ENCODE measurements around the gene NEK3. TPM values are rescaled to one million over a fixed set of nuclear protein-coding genes. Genes with fewer than 3 reads are reported as not detected.
"Not testable (repeated sequence)": the region's sequence is repeated elsewhere in the genome, so short reads cannot be mapped to it uniquely, and the experiment has no call there.

Gene NEK3
- total RNA-seq, 1 experiment from 2014 or later = 13.3 TPM

GRCh38 chr13:52202506-52202905, 43.1 kb upstream of the NEK3 start:
- H2BK20ac ChIP-seq (ENCODE audit: low read depth, low read length, poor library complexity, severe bottlenecking); H3K14ac ChIP-seq (ENCODE audit: insufficient read depth, low read length); H3K27ac ChIP-seq (ENCODE audit: insufficient read length, low read depth, low read length); H3K18ac ChIP-seq (ENCODE audit: insufficient read length, low read depth, low read length); H4K5ac ChIP-seq (ENCODE audit: insufficient read length, low read depth, low read length); H4K8ac ChIP-seq (replicated peaks; ENCODE audit: insufficient read length, low read depth, low read length); H2AFZ ChIP-seq (ENCODE audit: low read length); H3K27me3 Mint-ChIP-seq (ENCODE audit: low read depth); H3K9ac ChIP-seq (ENCODE audit: extremely low read depth, insufficient read length, low read length); H3K9me3 Mint-ChIP-seq; H2BK5ac ChIP-seq (ENCODE audit: insufficient read length, low read length); DNase-seq; H3K4me1 ChIP-seq (ENCODE audit: insufficient read depth, low read length); H3K4me1 Mint-ChIP-seq; H2BK15ac ChIP-seq (ENCODE audit: low read depth, low read length); H3K4ac ChIP-seq (ENCODE audit: low read depth, low read length); H4K91ac ChIP-seq (ENCODE audit: insufficient read length, low read depth, low read length); H3K27me3 ChIP-seq (ENCODE audit: insufficient read depth, low read length); H3K36me3 Mint-ChIP-seq (ENCODE audit: insufficient read depth in 1 of 3, low read depth in 3 of 3); H2AK5ac ChIP-seq (ENCODE audit: insufficient read length, low read length); H3K9me3 ChIP-seq (ENCODE audit: control insufficient read depth, low read depth, low read length); H2BK12ac ChIP-seq (ENCODE audit: insufficient read length, low read depth, low read length); H3K4me3 Mint-ChIP-seq; H3K56ac ChIP-seq (ENCODE audit: insufficient read length, low read depth, low read length); H3K4me2 ChIP-seq (ENCODE audit: insufficient read depth, insufficient read length, low read length); H3K23ac ChIP-seq (ENCODE audit: insufficient read length, low read depth, low read length); H3T11ph ChIP-seq (ENCODE audit: low read length); H2BK120ac ChIP-seq (ENCODE audit: low read depth, low read length, poor library complexity, severe bottlenecking); H3K23me2 ChIP-seq (ENCODE audit: insufficient read length, low read depth, low read length, poor library complexity, severe bottlenecking); H3K79me2 ChIP-seq (ENCODE audit: insufficient read depth, low read length); H3K79me1 ChIP-seq (ENCODE audit: insufficient read depth, low read depth, low read length, poor library complexity, severe bottlenecking); H4K20me1 ChIP-seq (ENCODE audit: control insufficient read depth, insufficient read depth, insufficient read length): not testable (repeated sequence)
- 0 out of 3 replicates have a peak, but pooled peaks have one; percentile 25 for TF ChIP-seq CTCF (conservative IDR thresholded peaks at IDR 0.05)
- H3K27ac Mint-ChIP-seq = peak overlapping the region in 2 of 3 experiments; percentile 18 to 57; a peak in 3 of 7 replicates
- no CpG with 5 or more reads among the region's 7 CpGs for WGBS (ENCODE audit: extremely low coverage, insufficient read length, low lambda C conversion rate)
